GM21515 (cell line): ENCODE results near the gene EXOSC2.
A peak's percentile ranks its signal among the peaks of the same experiment; 100 is the strongest.

ENCODE experiments used
- ATAC-seq: cut with Tn5 transposase; IDR thresholded peaks from one replicate; pipeline ENCODE4 v1.9.1; 2021; ENCODE audit not compliant: unreplicated experiment

Gene EXOSC2, protein sequence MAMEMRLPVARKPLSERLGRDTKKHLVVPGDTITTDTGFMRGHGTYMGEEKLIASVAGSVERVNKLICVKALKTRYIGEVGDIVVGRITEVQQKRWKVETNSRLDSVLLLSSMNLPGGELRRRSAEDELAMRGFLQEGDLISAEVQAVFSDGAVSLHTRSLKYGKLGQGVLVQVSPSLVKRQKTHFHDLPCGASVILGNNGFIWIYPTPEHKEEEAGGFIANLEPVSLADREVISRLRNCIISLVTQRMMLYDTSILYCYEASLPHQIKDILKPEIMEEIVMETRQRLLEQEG

DNA sequence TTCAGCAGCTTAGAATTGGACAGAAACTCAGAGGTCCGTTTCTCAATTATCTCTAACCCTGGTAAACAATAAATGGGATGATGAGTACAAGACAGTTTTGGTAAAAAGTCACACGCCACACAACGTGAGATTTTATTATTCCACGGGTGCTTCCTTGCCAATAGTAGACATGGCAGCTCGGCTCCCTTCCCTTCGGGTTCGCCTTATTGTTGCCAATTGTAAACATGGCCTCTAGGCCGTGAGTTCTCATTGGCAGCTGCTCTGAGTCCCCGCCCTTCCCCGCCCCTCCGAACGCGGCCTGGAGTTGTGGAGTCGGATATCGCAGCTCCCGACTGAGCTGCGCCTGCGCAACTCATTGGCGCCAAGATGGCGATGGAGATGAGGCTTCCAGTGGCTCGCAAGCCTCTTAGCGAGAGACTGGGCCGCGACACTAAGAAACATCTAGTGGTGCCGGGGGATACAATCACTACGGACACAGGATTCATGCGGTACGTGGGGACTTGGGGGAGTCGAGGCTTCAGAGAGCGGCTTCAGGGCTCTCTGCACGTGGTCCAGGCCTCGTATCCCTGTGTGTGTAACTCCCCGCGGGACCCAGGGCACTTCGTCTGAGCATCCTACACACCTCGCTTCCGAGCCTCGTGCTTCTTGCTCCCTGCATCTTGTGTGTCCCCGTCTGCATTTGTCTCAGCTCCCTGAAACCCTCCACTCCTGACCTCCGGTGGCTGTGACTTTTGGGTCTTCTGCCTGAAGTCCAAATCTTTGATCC lies at the start of gene EXOSC2:
Gene EXOSC2, plus strand, starts transcription at position 355 of the 766 bp plus-strand sequence. Its CDS starts 12 bp downstream, at position 367.
- ATAC-seq = peak; percentile 85

DNA sequence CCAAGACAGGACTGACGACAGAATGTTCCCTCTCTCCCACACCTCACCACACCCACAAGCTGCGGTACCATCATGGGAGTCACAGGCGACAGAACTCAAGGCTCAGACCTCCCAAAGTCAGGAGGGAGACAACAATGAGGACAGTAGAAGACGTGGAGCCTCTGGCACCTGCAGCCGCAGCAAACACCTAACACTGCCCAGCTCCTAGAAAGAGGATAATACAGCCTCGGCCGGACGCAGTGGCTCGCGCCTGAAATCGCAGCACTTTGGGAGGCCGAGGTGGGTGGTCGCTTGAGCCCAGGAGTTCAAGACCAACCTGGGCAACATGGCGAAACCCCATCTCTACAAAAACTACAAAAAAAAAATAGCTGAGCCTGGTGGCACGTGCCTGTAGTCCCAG lies 42.4 kb upstream of the EXOSC2 start:
- no peak for ATAC-seq

DNA sequence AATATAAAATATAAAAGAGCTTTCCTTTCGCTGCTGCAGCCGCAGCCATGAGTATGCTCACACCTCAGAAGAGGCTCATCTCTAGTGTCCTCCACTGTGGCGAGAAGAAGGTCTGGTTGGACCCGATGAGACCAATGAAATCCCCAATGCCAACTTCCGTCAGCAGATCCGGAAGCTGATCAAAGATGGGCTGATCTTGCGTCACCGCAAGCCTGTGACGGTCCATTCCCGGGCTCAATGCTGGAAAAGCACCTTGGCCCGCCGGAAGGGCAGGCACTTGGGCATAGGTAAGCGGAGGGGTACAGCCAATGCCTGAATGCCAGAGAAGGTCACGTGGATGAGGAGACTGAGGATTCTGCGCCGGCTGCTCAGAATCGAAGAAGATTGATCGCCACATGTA lies 41.8 kb upstream of the EXOSC2 start:
- no peak for ATAC-seq

DNA sequence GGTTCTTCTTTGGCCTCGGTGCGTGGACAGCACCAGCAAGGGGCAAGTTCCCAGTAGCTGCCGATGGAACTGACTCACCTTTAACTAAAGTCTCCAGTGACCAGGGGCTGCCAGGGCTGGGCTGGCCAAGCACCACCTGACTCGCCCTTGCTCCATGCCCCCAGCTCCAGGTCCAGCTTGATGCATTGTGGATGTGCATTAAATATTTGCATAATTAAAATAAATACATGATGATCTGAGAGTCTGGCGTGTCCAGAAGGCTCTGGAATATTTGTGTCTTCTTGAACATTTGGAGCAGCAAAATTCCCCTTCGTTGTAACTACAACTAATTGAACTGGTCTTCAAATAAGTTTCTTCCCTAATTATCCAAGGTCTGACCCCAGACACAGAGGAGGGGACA lies 38.7 kb upstream of the EXOSC2 start:
- no peak for ATAC-seq

DNA sequence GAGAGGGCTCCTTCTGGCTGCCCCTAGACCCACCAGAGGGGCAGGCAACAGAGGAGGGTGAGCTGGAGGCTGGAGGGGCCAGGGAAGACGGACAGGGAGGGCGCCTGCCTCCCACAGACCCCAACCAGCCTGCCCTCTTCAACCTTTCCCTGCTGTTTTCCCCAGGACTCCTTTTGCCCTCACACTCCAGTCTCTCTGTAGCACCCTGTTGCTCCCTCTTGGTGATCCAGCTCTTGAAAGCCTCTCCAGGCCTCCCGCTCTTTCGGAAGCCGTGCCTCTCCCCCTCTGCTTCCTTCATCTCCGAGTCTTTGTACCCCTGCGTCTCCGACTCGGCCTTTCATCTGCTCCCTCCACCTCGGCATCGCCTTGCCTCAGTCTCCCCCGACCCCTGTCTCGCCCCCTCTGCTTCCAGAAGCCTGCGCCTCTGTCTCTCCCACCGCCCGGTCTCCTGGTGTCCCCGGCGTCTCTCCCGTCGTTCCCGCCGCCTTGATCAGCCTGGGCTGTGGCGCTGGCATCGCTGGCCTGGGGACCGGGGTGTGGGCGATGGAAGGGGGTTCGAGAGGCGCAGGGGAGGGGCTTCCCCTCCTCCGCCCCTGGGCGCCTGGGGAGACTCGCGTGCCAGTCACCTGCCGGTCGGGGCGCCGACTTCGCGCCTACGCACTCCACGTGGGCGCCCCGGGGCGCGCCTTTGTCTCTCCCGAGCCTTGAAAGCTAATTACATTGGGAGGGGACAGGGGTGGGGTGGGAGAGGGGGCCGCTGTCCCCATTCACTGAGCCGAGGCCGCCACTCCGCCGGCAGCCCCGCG lies 34.5 kb upstream of the EXOSC2 start:
- ATAC-seq = no peak

DNA sequence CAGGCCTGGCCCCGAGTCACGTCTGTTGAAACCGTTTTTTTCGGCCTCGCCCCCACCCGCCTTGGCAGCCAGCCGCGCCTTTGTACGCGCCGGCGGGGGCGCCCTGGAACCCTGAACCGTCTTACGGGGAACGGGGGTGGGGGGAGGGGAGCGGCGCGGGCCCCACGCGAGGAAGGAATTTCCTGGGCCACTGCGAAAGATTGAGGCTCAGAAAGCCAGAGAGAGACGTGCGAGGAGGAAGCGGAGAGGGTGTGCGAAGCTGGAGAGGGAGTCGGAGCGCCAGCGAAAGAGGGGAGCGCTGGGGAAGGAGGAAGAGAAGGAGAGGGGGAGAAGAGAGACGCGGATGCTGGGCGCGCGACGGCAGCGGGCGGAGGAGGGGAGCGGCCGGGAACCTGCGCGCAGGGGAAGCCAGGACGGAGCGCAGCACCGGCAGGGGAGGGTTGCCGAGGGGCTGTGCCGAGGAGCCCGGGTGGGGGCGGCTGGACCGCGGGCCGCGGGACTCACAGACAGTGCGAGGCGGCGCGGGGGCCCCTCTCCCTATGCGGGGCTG lies 33.8 kb upstream of the EXOSC2 start:
- ATAC-seq = no peak

DNA sequence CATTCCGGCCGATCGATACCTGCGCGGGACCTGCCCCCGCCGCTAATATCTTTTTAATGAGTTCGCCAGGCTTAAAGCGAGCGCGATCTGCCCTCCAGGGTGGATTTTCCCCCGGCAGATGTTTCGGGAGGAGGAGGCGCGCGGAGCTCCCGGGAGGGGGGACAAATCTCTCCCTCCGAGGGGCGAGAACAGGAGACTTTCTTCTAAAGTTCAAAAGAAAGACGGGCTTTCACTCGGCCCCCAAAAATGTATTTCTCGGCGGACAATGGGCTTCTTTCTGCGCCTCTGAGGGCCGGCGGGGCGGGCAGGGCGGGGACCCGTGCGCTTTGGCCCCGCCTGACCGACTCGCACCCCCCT lies 33.3 kb upstream of the EXOSC2 start:
- ATAC-seq = no peak

DNA sequence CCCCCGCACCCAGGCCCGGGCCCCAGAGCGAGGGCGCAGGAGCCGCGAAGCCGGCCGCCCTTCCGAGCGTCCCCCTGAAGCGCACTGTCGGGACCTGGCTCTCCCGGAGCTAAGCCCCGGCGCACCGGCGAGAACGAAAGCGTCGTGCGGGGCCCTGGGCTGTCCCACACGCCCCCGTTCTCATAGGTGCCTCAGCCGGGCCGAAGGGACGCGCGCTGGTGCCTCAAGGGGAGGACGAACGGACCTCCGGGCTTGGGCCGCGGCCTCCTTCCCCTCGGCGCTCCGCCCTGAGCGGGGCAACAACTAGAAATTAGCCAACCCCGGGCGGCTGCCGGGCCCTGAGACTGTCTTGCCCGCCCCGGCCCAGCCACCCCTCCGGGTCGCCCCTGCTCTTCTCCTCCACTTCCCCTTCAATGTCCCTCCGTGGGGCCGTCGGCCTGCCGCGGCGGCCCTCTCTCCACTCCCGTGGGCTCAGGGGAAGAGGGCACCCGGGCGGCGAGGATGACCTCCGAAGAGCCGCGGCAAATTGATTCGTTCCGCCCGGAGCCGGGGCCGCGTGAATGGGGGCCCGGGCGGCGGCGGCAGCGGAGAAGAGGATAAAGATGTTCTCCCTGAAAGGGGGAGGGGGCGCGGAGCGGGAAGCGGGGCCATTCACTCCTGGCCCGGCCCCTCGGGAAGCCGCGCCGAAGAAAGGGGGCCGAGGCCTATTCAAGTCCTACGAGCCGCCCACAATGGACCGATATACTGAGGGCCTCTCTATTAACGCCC lies 32.7 kb upstream of the EXOSC2 start:
- ATAC-seq = no peak

DNA sequence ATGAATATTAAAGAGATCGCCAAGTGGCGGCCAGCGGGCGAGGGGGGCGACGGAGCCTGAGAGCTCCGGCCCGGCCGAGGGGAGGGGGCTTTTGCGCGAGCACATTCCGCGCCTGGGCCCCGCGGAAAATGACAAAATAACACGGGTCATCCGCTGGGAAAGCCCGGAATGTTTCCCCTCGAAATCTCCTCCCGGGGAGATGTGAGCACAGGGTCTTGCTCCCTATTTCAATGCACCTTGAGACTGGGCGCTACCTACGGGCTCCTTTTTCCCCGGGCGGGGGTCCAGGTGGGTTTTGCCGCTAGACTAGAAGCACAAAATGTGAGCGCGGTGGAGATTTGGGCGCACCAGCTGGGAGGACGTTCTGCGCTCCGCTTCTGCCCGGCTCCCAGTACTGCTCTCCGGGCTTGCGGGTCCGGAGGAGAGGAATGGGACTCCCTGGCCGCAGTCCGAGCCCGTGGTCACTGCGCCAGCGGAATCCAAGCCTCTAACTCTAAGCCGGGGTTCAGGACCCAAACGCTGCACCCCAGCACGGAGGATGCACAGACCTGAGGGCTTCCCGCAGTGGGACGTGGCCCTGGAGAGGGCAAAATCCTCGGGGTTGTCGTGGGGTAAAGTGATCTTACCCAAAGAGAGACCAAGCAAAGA lies 32.0 kb upstream of the EXOSC2 start:
- ATAC-seq = no peak

DNA sequence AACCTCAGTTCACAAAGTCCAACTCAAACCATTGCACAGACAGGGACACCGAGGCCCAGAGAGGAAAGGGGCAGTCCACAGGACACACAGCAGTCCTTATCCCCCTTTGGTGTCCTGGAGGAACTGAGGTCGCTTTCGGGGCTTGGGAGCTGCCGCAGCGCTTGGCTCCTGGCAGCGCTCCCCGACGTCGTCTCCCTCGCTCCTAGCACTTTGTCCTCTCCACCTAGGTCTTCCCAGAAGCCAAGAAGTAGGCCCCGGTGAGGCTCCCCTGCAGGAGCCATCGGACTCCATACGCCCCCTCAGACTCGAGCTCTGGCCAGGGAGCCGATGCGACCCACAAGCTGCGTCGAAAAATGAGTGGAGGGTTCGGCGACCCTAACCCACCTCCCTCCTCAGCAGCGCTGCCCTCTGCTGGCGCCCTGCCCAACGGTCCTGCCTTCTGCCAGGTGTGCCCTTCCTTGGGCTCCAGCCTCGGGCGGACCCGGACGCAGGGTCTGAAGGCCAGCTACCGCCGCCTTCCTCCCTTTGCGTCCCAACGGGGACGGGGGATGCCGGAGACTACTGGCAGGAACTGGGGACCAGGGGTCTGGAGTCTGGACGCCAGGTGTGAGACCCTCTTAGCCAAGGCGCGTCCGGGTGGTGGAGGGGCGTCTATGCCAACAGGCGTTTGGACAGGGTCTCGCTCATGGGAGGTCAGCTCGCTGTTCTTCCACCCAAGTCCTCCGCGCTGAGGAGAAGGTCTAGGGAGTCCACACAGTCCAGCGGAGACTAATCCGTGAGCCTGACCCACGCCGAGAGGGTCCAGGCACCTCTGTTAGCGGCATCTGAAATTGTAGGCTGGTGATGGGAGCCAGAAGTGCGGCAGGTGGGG lies 31.2 kb upstream of the EXOSC2 start:
- no peak for ATAC-seq

DNA sequence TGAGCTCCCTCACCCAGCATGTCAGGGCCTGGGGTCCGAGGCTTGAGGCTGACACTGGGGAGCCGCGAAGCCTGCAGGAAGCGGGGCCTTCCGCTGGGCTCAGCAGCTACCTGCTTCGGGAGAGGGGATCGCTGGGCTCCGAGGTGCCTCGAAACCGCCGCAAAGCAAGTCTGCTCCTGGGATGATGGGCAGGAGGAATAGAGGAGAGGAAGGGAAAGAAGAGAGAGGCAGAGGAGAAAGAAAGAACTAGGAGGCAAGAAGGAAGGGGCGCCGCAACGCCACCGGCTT lies 30.7 kb upstream of the EXOSC2 start:
- no peak for ATAC-seq

DNA sequence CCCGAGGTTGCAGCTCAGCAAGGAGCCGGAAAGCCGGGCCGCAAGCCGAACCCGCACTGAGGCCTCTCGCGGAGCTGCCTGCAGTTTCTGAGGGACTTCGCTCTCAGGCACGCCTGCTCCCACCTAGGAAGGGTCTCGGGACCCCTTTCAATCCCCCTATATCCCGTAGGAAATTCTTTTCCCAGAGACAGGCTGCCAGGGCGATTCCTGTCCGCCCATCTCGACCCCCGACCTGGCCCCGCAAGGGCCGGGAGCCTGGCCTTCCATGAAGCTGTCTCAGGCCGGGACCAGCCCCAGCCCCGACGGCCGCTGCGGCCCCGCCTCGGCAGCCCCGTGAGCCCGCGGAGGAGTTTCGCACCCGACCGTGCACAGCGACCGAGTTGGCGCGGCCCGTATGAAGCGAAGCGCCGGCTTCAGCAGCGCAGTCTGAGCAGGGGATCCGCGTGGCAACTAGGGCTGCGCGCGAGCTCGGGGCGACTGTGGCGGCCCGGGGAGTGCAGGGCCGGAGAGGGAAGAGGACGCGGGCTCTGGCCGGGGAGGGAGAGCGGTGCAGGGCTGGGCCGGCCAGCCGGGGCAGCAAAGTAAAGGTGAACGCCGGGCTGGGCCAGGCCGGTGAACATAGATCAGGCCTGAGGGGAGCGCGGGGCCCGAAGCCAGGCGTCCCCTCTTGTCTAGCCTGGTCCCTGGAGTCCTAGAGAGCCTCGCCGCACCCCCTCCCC lies 30.2 kb upstream of the EXOSC2 start:
- no peak for ATAC-seq

DNA sequence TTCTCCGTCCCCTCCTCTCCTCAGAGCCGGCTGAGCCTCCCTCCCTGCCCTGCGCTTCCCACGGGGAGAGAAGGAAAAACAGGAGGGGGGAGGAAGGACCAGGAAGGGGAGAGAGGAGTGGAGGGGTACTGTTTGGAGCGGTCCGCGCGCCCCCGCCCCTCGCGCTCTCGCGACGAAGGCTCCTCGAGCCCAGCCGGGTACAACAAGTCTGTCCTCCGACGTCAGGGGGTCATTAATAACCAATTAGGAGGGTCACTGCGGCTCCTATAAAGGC lies 29.7 kb upstream of the EXOSC2 start:
- ATAC-seq = no peak

DNA sequence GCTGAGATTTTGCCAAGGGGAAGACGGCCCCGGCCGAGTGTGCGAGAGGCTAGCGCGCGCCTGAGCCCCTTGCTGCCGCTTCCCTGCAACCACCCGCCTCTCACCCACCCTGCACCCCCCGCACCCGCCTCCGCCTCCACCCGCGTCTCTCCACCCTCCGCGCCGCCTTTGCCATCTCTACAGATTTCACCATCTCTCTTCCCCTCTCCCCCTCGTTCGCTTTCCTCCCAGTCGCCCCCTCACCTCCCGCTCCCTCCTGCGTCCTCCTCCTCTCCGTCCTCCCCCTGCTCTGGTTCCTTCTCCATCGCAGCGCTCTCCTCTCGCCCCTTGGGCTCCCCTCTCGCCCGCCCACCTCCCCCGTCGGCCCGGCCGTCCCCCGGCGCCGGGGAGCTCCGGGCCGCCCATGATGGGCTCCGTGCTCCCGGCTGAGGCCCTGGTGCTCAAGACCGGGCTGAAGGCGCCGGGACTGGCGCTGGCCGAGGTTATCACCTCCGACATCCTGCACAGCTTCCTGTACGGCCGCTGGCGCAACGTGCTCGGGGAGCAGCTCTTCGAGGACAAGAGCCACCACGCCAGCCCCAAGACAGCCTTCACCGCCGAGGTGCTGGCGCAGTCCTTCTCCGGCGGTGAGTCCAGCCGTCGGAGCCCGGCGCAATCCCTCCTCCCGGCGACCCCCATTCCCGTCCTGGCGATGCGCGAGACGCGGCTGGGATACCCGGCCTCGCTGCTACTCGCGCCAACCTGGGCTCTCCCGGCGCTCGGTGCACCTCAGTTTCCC lies 29.1 kb upstream of the EXOSC2 start, which contains the start of gene PRDM12:
Gene PRDM12, plus strand, starts transcription at position 344 of the 778 bp plus-strand sequence. Its CDS starts 60 bp downstream, at position 404.
- ATAC-seq = no peak

DNA sequence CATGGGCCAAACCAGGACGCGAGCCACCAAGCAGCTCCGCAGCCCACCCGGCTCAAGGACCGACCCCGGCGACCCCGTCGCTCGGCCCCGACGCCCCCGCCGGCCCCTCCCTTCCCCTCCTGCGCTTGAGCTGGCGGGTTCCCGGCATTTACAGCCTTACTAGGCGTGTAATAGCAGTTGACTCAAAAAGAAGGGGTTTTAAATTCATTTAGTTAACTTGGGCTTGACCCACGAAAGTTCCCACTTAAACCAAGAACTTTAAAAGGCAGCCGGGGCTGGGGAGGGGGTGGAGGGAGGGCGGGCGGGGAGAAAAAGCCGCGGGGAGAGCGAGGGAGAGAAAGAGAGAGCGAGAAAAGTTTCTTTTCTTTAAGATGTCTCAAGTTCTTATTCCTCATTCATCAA lies 28.6 kb upstream of the EXOSC2 start:
- ATAC-seq = no peak

DNA sequence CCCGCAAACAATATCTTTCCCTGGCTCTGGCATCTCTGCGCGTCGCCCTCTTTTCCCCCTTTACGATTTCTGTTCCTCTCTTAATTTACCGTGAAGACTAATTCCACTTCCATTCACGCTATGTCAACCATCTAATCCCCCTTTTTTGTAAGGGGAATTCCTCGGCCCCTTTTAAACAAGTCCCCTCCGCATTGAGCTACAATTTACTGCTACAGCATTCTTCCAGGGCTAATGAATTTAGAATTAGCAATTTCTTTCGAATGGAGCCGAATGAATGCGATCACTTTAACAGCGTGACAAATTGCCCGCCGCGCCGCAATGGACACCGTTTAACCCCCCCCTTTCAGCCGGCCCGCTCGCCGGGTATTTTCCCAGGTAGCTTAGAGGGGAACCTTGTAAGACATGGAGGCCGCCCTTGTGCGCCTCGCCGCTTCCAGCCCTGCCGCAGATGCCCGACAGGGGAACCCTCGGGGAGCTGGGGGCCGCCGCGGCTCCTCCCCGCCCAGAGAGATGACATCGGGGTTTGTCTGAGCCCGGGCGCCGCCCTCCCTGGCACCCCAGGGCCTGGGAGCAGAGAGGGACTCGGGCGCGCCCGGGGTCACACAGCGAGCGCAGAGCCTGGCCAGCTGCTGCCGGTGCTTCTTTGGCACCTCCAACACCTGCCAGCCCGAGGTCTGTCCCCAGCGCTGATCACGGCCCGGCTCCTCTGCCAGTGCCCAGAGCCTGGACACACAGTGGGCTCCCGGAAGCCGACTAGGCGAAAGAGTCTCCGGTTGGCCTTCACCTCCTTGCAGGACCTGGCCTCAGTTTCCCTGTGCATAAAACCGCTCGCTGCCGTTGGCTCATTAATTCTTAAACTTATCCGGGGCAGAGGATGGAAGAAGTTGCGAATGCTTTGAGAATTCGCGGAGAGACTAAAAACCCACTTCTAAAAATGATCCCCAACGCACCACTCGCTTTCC lies 27.9 kb upstream of the EXOSC2 start:
- no peak for ATAC-seq
